ENCODE results near the gene LONRF2. TPM values are rescaled to one million over a fixed set of nuclear protein-coding genes. Genes with fewer than 3 reads are reported as not detected.

The LONRF2 gene
- total RNA-seq, 2 donors from 2014 or later: 0.17 to 1.7 TPM

GRCh38 chr2:100233061-100233460 is 89.2 kb downstream of the LONRF2 start:
- no peak for TF ChIP-seq CTCF (IDR thresholded peaks at IDR 0.05)
- Histone ChIP-seq H3K4me1 (no peaks in the 10 kb centered on the region), H3K9me3 (no peaks in the 10 kb centered on the region), H3K4me3 (no peak overlapping the region), H3K36me3 (no peaks in the 10 kb centered on the region), H3K27me3 (no peaks in the 10 kb centered on the region), H3K9ac (ENCODE audit: low read depth in 2 of 2, low read length in 2 of 2) (no peak overlapping the region), H3K27ac (no peak overlapping the region)
- intact Hi-C loops (cut with DNase I): no loop called here
- DNase-seq: no peak

GRCh38 chr2:100230754-100231153 is 91.5 kb downstream of the LONRF2 start:
- Histone ChIP-seq H3K4me3 (no peak overlapping the region), H3K36me3 (no peaks in the 10 kb centered on the region), H3K27ac (no peak overlapping the region), H3K4me1 (no peaks in the 10 kb centered on the region), H3K9me3 (no peaks in the 10 kb centered on the region), H3K9ac (ENCODE audit: low read depth in 2 of 2, low read length in 2 of 2) (no peak overlapping the region), H3K27me3 (no peaks in the 10 kb centered on the region)
- DNase-seq: no peak
- TF ChIP-seq CTCF (IDR thresholded peaks at IDR 0.05): no peak
- intact Hi-C loops (cut with DNase I): no loop called here

DNA sequence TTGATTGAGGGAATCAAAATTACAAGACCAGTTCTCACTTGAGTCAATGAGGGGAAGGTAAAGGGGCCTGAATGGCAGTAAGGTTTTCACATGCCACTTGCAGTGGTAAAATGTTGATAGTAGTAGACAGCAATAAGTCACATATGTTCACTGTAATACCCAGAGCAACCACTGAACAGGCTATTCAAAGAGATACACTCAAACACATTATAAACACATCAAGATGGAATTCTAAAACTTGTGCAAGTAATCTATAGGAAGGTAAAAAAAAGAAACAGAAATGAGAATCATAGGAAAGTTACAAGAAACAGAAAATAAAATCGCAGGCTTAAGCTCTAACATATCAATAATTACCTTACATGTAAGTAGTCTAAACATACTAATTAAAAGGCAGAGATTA is 93.3 kb downstream of the LONRF2 start:
- Histone ChIP-seq H3K27ac (no peak overlapping the region), H3K4me3 (no peak overlapping the region), H3K4me1 (no peaks in the 10 kb centered on the region), H3K36me3 (no peaks in the 10 kb centered on the region), H3K9me3 (no peaks in the 10 kb centered on the region), H3K9ac (ENCODE audit: low read depth in 2 of 2, low read length in 2 of 2) (no peak overlapping the region), H3K27me3 (no peaks in the 10 kb centered on the region)
- no peak for DNase-seq
- no peak for TF ChIP-seq CTCF (IDR thresholded peaks at IDR 0.05)
- intact Hi-C loops (cut with DNase I): no loop called here

DNA sequence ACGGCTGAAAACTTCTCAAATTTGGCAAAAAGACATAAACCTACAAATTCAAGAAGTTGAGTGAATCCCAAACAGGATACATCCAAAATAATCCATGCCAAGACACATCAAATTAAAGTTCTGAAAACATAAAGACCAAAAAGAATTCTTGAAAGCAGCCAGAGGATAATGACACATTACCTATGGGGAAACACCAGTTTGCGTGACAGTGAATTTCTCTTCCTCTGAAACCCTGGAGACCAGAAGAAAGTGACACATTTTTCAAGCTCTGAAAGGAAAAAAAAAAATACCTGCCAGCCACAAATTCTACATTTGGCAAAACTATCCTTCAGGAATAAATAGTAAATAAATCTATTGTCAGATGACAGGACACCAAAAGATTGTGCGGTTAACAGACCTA is 93.9 kb downstream of the LONRF2 start:
- Histone ChIP-seq H3K4me1 (no peaks in the 10 kb centered on the region), H3K27ac (no peak overlapping the region), H3K27me3 (no peaks in the 10 kb centered on the region), H3K9me3 (no peaks in the 10 kb centered on the region), H3K36me3 (no peaks in the 10 kb centered on the region), H3K4me3 (no peak overlapping the region), H3K9ac (ENCODE audit: low read depth in 2 of 2, low read length in 2 of 2) (no peak overlapping the region)
- intact Hi-C loops (cut with DNase I): no loop called here
- TF ChIP-seq CTCF (IDR thresholded peaks at IDR 0.05): no peak
- DNase-seq: no peak

- no peaks in the 10 kb centered on the region for H3K36me3 ChIP-seq
- no peak overlapping the region for H3K9ac ChIP-seq (ENCODE audit: low read depth in 2 of 2, low read length in 2 of 2)
- H3K27me3 ChIP-seq: no peaks in the 10 kb centered on the region
- no peak for TF ChIP-seq CTCF (IDR thresholded peaks at IDR 0.05)
- DNase-seq: no peak
- H3K4me1 ChIP-seq: no peaks in the 10 kb centered on the region
- H3K4me3 ChIP-seq: no peak overlapping the region
- intact Hi-C loops (cut with DNase I): no loop called here
- no peak overlapping the region for H3K27ac ChIP-seq
- H3K9me3 ChIP-seq: no peaks in the 10 kb centered on the region
Measured at GRCh38 chr2:100224988-100225710, 97.2 kb downstream of the LONRF2 start.
